BJ (cell line): ENCODE measurements around the gene DNAH12. TPM values are rescaled to one million over a fixed set of nuclear protein-coding genes. Genes with fewer than 3 reads are reported as not detected.

Experiments
- CTCF ChIA-PET: fragments of 350-600 bp; formaldehyde crosslinking; extraction: SDS; loops from one replicate; lab custom pipeline; 2021; ENCODE audit warnings: antibody characterized with exemption, inconsistent platforms; lab: Yijun Ruan, JAX
- POLR2A ChIA-PET: fragments of 300-600 bp; sonication (Branson Sonifier 250); formaldehyde crosslinking; extraction: SDS; loops from one replicate; lab custom pipeline; 2021; ENCODE audit warnings: antibody characterized with exemption; lab: Charles Lee
- DNase-seq: peaks from one replicate; pipeline ENCODE4 v3.0.0-alpha.2; 2011; ENCODE audit warnings: low read depth
- H3K27me3 ChIP-seq: 2 replicates; pipeline ENCODE4 v1.6.0; 2011; ENCODE audit warnings: low read length; ENCODE audit not compliant: control insufficient read depth, insufficient read depth
- H3K36me3 ChIP-seq: 2 replicates; pipeline ENCODE4 v1.5.1; 2011; ENCODE audit warnings: low read length; ENCODE audit not compliant: control insufficient read depth, insufficient read depth
- H3K4me3 ChIP-seq: 2 replicates; pipeline ENCODE4 v1.5.1; 2011; ENCODE audit warnings: low read depth, mild to moderate bottlenecking, control low read depth, low read length
- polyA plus RNA-seq: library from polyadenylated mRNA; depleted of rRNA; stranded (reverse); fragments of >200 nt; gene quantifications from 2 replicates; pipeline ENCODE4 v1.2.3, GENCODE V29; 2011
- TF ChIP-seq, protein P1 (sequence below): IDR thresholded peaks from 2 replicates; pipeline ENCODE4 v1.5.1; 2011; ENCODE audit warnings: low read depth, mild to moderate bottlenecking, control low read depth, inconsistent platforms, low read length, moderate library complexity; ENCODE audit not compliant: insufficient read depth

The DNAH12 gene
- polyA plus RNA-seq, 1 experiment: not detected

DNA sequence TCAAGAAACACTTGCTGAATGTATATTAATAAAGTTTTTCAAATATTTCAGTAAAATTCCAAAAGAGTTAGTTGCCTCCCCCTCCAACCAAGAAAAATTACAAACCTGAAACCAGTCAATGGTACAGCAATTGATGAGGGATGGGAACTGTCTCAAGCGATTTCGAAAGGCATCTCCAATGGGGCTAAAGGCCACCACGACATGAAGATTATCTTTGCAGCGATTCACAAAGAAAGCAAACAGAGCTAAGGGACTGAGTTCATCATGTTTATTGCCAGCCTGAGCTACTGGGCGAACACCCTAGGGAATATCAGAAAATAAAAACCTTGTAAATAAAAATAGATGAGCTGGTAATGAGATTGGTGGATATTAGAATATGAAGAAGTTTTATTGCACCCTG is 152.4 kb downstream of the DNAH12 start:
- H3K36me3 ChIP-seq: no peaks in the 10 kb centered on the region
- H3K27me3 ChIP-seq: no peaks in the 10 kb centered on the region
- no peak overlapping the region for H3K4me3 ChIP-seq
- TF ChIP-seq, protein P1, sequence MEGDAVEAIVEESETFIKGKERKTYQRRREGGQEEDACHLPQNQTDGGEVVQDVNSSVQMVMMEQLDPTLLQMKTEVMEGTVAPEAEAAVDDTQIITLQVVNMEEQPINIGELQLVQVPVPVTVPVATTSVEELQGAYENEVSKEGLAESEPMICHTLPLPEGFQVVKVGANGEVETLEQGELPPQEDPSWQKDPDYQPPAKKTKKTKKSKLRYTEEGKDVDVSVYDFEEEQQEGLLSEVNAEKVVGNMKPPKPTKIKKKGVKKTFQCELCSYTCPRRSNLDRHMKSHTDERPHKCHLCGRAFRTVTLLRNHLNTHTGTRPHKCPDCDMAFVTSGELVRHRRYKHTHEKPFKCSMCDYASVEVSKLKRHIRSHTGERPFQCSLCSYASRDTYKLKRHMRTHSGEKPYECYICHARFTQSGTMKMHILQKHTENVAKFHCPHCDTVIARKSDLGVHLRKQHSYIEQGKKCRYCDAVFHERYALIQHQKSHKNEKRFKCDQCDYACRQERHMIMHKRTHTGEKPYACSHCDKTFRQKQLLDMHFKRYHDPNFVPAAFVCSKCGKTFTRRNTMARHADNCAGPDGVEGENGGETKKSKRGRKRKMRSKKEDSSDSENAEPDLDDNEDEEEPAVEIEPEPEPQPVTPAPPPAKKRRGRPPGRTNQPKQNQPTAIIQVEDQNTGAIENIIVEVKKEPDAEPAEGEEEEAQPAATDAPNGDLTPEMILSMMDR: no peak
- POLR2A ChIA-PET: no interaction called here
- no peak for DNase-seq
- CTCF ChIA-PET: interaction anchor here (1.0 kb wide), 1 partner anchor 776 kb away, joined by 3 read pairs; no protein-coding TSS in a partner anchor

GRCh38 chr3:57389271-57389670 is 154.9 kb downstream of the DNAH12 start:
- no peaks in the 10 kb centered on the region; the same call in 1 of the 2 replicates for H3K27me3 ChIP-seq
- no peaks in the 10 kb centered on the region for H3K36me3 ChIP-seq
- H3K4me3 ChIP-seq: no peak overlapping the region
- POLR2A ChIA-PET: no interaction called here
- DNase-seq: no peak
- CTCF ChIA-PET: interaction anchor here (1.2 kb wide), 1 partner anchor 9 kb away, joined by 4 read pairs; no protein-coding TSS in a partner anchor
- TF ChIP-seq, protein P1: no peak

DNA sequence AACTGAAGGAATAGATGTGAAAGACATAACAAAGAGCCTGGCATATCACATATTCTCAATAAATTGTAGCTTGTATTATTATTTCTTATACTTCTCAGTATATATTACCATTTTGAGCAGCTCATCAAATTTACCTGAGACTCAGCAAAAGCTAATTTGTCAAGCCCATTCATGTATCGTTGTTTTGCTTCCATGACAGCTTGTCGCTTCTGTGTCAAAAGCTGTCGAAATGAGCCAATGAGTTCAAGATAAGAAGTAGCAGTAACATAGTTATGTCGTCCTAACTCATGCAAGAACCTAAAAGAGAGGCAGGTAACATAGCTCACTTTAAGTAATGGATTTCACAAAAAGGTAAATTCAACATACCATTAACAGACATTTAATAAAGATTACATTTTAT is 157.8 kb downstream of the DNAH12 start:
- no peak for DNase-seq
- ChIA-PET POLR2A (no interaction called here), CTCF (interaction anchor here (0.7 to 1.3 kb wide), 2 partner anchors 8 to 11 kb away, joined by 3 to 5 read pairs; no protein-coding TSS in a partner anchor)
- H3K4me3 ChIP-seq: no peak overlapping the region
- no peaks in the 10 kb centered on the region; the same call in 1 of the 2 replicates for H3K27me3 ChIP-seq
- TF ChIP-seq, protein P1: no peak
- H3K36me3 ChIP-seq: no peaks in the 10 kb centered on the region

- no peak for DNase-seq
- Histone ChIP-seq H3K4me3 (no peak overlapping the region), H3K36me3 (no peaks in the 10 kb centered on the region), H3K27me3 (no peaks in the 10 kb centered on the region; the same call in 1 of the 2 replicates)
- TF ChIP-seq, protein P1: no peak
- ChIA-PET CTCF (interaction anchor here (2.0 kb wide), 1 partner anchor 12 kb away, joined by 7 read pairs; no protein-coding TSS in a partner anchor), POLR2A (no interaction called here)
These were observed 158.6 kb downstream of the DNAH12 start for GRCh38 chr3:57385498-57385897.

DNA sequence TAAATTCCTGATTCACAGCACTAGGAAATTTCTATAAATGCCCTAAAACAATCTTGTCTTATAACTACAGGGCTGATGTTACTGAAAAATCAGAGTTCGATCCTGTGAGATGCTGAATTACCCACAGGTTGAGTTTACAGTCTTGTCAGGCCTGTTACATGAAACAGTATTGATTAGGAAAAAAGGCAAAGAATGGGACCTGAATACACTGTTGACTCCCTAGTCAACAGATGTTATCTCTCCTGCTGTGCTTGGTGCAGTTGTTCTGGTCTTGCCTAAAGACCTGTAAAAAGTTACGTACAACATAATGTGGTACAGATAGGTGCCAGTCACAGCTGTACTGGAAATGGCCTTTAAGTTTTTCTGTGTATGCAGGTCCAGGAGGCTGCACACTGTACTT is 160.3 kb downstream of the DNAH12 start:
- CTCF ChIA-PET: interaction anchor here (2.0 kb wide), 1 partner anchor 14 kb away, joined by 7 read pairs; no protein-coding TSS in a partner anchor
- no peak overlapping the region for H3K4me3 ChIP-seq

More for the DNA sequence above, 160.3 kb downstream of the DNAH12 start:
- TF ChIP-seq, protein P1: no peak
- POLR2A ChIA-PET: no interaction called here
- Histone ChIP-seq H3K36me3 (no peaks in the 10 kb centered on the region), H3K27me3 (no peaks in the 10 kb centered on the region; the same call in 1 of the 2 replicates)
- DNase-seq: no peak
